ENCODE results near the gene CALHM1. TPM values are rescaled to one million over a fixed set of nuclear protein-coding genes. Genes with fewer than 3 reads are reported as not detected.
A peak's percentile ranks its signal among the peaks of the same experiment; 100 is the strongest.
"Not testable (repeated sequence)": the region's sequence is repeated elsewhere in the genome, so short reads cannot be mapped to it uniquely, and the experiment has no call there.

The CALHM1 gene, protein sequence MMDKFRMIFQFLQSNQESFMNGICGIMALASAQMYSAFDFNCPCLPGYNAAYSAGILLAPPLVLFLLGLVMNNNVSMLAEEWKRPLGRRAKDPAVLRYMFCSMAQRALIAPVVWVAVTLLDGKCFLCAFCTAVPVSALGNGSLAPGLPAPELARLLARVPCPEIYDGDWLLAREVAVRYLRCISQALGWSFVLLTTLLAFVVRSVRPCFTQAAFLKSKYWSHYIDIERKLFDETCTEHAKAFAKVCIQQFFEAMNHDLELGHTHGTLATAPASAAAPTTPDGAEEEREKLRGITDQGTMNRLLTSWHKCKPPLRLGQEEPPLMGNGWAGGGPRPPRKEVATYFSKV
- not detected for polyA plus RNA-seq (ENCODE audit: low read depth in 6 of 6)

- no peak for DNase-seq
- H3K27ac Mint-ChIP-seq, result no peak within 1 kb of the TSS
- no peak for ATAC-seq (ENCODE audit: low read depth in 2 of 2)
- peaks cover 0 to 6% (median 4%) of the 10 kb centered on the region in 3 donors for H3K27me3 Mint-ChIP-seq
- H3K4me1 Mint-ChIP-seq, result peaks cover 0 to 4% (median 0%) of the 10 kb centered on the region in 3 donors
- H3K9me3 Mint-ChIP-seq, result no peaks in the 10 kb centered on the region
- no peaks in the 10 kb centered on the region for H3K36me3 Mint-ChIP-seq
- no peak within 1 kb of the TSS for H3K4me3 Mint-ChIP-seq
Observed at GRCh38 chr10:103458720-103459119, at the start of gene CALHM1. TSS of gene CALHM1 (minus strand) at chr10:103458900. CDS start at chr10:103458751, 149 bp downstream.

- Mint-ChIP-seq H3K27me3 (peaks cover 15 to 49% (median 31%) of the 10 kb centered on the region in 3 donors), H3K36me3 (no peaks in the 10 kb centered on the region), H3K27ac (peak overlapping the region in 1 of 6 donors; percentile 49), H3K4me3 (no peak overlapping the region), H3K4me1 (no peaks in the 10 kb centered on the region), H3K9me3 (no peaks in the 10 kb centered on the region)
- DNase-seq (no peak), ATAC-seq (ENCODE audit: low read depth in 2 of 2) (no peak)
Observed at GRCh38 chr10:103507235-103508191, 48.8 kb upstream of the CALHM1 start.

- Mint-ChIP-seq H3K27me3 (peaks cover 20 to 46% (median 38%) of the 10 kb centered on the region in 3 donors), H3K36me3 (no peaks in the 10 kb centered on the region), H3K4me1 (no peaks in the 10 kb centered on the region), H3K27ac (no peak overlapping the region), H3K9me3 (no peaks in the 10 kb centered on the region), H3K4me3 (no peak overlapping the region)
- ATAC-seq (ENCODE audit: low read depth in 2 of 2) (no peak), DNase-seq (no peak)
Observed at GRCh38 chr10:103506061-103506460, 47.4 kb upstream of the CALHM1 start.

GRCh38 chr10:103504181-103504783 is 45.6 kb upstream of the CALHM1 start:
- Mint-ChIP-seq H3K4me3 (no peak overlapping the region), H3K9me3 (peaks cover 0 to 2% (median 0%) of the 10 kb centered on the region in 7 donors), H3K36me3 (no peaks in the 10 kb centered on the region), H3K27ac (no peak overlapping the region), H3K4me1 (no peaks in the 10 kb centered on the region), H3K27me3 (peaks cover 34 to 60% (median 56%) of the 10 kb centered on the region in 3 donors)
- DNase-seq (no peak), ATAC-seq (ENCODE audit: low read depth in 2 of 2) (no peak)

- not testable (repeated sequence) for H3K9me3 Mint-ChIP-seq; ATAC-seq (ENCODE audit: low read depth in 2 of 2); H3K27ac Mint-ChIP-seq; H3K4me1 Mint-ChIP-seq; H3K4me3 Mint-ChIP-seq; DNase-seq; H3K36me3 Mint-ChIP-seq
- H3K27me3 Mint-ChIP-seq, result peaks cover 38 to 61% (median 61%) of the 10 kb centered on the region in 3 donors
Observed at GRCh38 chr10:103503777-103504176, 45.1 kb upstream of the CALHM1 start.

DNA sequence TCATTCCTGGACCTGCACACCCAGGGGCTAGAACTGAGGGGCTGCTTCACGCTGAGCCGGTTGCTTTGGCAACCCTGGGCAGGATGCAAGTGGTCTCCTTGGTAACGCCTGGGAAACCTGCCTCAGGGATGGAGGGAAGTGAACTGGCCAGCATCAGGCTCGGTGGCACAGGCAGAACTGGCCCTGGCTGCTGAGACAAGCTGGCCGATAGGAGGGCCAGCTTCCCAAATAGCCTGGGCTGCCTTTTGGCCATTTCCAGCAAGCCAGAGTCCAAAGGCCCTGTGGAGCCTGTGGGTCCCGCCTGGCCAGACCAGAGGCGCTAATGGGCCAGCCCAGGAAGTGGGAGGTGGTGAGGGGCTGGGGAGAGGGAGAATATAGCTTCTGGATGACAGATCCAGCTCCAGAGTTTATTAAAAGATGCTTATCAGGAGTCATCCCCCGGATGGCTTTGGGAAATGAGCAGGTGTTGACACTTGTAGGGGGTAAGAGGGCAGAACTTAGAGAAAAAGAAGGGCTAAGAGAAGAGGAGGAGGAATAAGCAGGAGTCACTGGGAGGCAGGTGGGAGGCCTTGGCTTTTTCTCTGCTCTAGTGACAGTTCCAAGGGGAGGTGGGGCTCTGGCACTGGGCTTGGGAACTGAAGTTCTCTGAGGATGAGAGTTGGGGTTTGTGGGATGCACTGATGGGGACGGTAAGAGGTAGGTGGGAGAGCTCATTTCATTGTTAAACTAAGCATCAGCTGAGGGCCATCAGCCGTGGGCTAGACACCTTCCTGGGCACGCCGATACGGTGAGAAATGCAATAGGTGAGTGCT is 44.4 kb upstream of the CALHM1 start:
- peaks cover 42 to 66% (median 61%) of the 10 kb centered on the region in 3 donors for H3K27me3 Mint-ChIP-seq
- no peak for DNase-seq
- no peak overlapping the region for H3K4me3 Mint-ChIP-seq

DNA sequence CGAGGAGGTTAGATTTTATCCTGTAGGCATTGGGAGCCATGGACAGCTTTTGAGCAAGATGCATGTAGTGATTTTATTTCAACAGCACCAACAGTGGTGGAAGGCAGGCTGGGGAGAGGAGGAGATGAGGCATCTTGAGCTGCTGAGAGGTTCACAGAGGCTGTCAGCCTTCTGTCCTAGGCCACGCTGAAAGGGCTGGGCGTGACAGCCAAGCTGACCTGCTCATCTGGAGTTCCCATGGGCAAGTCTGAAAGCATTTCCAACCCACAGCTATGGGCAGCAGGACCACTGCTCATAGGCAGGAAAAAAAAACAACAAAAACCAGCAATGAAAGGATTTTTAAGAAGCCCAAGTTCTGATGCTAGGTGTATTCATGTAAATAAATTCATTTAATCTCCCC is 42.5 kb upstream of the CALHM1 start:
- Mint-ChIP-seq H3K27ac (no peak overlapping the region), H3K27me3 (peaks cover 46 to 70% (median 59%) of the 10 kb centered on the region in 3 donors)
- ATAC-seq (ENCODE audit: low read depth in 2 of 2), result no peak

More for the DNA sequence above, 44.4 kb upstream of the CALHM1 start:
- peak overlapping the region in 1 of 6 donors; percentile 56 for H3K27ac Mint-ChIP-seq
- no peak for ATAC-seq (ENCODE audit: low read depth in 2 of 2)
- no peaks in the 10 kb centered on the region for H3K36me3 Mint-ChIP-seq
- H3K4me1 Mint-ChIP-seq, result no peaks in the 10 kb centered on the region
- peaks cover 0 to 2% (median 0%) of the 10 kb centered on the region in 7 donors for H3K9me3 Mint-ChIP-seq

DNA sequence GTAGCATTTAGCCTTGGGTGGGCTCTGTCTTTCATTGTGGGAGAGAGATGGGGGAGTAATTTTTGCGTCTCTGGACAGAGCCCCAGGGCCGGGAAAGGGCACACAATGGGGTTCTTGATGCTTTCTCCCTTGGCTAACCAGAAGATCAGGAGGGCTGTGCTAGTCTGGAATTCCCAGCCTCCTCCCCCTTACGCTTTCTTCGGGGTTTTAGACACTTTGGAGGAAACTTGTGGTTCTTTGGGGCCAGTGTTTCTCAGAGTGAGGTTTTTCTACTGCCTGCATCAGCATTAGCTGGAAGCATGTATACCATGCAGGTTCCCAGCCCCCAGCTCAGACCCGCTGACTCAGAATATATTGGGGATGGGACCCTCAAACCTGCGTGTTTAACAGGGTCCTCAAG is 41.8 kb upstream of the CALHM1 start:
- H3K9me3 Mint-ChIP-seq, result peaks cover 0 to 2% (median 0%) of the 10 kb centered on the region in 7 donors
- H3K4me1 Mint-ChIP-seq, result no peaks in the 10 kb centered on the region
- ATAC-seq (ENCODE audit: low read depth in 2 of 2) (no peak), DNase-seq (no peak)
- H3K36me3 Mint-ChIP-seq, result no peaks in the 10 kb centered on the region
- no peak overlapping the region for H3K27ac Mint-ChIP-seq
- H3K27me3 Mint-ChIP-seq, result peaks cover 54 to 73% (median 60%) of the 10 kb centered on the region in 3 donors
- no peak overlapping the region for H3K4me3 Mint-ChIP-seq

More for the DNA sequence above, 42.5 kb upstream of the CALHM1 start:
- no peaks in the 10 kb centered on the region for H3K36me3 Mint-ChIP-seq
- DNase-seq, result no peak
- peaks cover 0 to 2% (median 0%) of the 10 kb centered on the region in 7 donors for H3K9me3 Mint-ChIP-seq
- no peak overlapping the region for H3K4me3 Mint-ChIP-seq
- no peaks in the 10 kb centered on the region for H3K4me1 Mint-ChIP-seq

DNA sequence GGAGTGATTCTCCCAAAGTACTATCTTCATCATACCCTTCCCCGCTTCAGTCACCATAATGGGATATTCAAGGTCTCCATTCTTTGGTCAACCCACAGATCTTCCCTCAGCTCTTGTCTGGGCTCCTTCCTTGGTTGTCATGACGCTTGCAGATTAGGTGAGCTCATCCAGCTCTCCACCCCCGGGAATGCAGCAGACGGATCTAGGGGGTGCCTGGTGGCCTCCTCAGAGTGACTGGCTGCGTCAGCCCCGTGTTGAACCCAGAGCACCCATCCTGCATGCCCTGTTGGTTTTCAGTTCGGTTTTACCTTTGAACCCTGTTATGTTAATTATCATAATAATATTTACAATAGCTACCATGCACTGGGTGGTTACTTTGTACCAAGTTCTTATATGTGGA is 41.2 kb upstream of the CALHM1 start:
- ATAC-seq (ENCODE audit: low read depth in 2 of 2) (no peak), DNase-seq (no peak)
- no peaks in the 10 kb centered on the region for H3K36me3 Mint-ChIP-seq
- H3K27me3 Mint-ChIP-seq, result peaks cover 58 to 79% (median 66%) of the 10 kb centered on the region in 3 donors
- peaks cover 0 to 2% (median 0%) of the 10 kb centered on the region in 7 donors for H3K9me3 Mint-ChIP-seq
- no peak overlapping the region for H3K4me3 Mint-ChIP-seq
- H3K27ac Mint-ChIP-seq, result no peak overlapping the region
- H3K4me1 Mint-ChIP-seq, result no peaks in the 10 kb centered on the region

DNA sequence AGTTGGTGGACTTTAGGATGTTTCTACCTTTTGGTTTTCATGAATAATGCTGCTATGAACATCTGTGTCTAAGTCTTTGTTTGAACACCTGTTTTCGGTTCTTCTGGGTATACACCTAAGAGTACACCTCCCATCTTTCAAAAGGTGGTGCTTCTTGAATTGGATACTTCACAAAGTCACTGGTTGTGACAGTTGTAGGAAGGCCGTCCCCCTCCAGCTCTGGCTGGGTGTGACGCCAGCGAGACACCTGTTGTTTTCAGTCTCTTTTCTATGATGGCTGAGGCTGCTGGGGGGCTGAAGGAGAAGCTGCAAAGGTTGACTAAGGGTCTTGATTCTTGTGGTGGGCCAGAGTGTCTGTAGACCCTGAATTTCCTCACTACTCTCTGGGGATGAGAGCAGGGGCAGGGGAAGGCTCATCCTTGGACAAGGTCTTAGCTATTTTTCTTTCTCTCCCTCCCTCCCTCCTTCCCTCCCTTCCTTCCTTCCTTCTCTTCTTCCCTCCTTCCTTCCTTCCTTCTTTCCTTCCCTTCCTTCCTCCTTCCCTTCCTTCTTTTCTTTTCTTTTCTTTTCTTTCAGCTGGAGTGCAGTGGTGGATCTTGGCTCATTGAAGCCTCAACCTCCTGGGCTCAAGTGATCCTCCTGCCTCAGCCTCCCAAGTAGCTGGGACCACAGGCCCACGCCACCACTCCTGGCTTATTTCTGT is 40.4 kb upstream of the CALHM1 start:
- Mint-ChIP-seq H3K4me3 (no peak overlapping the region), H3K36me3 (no peaks in the 10 kb centered on the region), H3K27ac (no peak overlapping the region), H3K9me3 (peaks cover 0 to 2% (median 0%) of the 10 kb centered on the region in 7 donors), H3K27me3 (peaks cover 54 to 81% (median 68%) of the 10 kb centered on the region in 3 donors), H3K4me1 (peaks cover 0 to 4% (median 4%) of the 10 kb centered on the region in 3 donors)
- ATAC-seq (ENCODE audit: low read depth in 2 of 2) (peak in 1 of 2 donors; percentile 21), DNase-seq (no peak)

DNA sequence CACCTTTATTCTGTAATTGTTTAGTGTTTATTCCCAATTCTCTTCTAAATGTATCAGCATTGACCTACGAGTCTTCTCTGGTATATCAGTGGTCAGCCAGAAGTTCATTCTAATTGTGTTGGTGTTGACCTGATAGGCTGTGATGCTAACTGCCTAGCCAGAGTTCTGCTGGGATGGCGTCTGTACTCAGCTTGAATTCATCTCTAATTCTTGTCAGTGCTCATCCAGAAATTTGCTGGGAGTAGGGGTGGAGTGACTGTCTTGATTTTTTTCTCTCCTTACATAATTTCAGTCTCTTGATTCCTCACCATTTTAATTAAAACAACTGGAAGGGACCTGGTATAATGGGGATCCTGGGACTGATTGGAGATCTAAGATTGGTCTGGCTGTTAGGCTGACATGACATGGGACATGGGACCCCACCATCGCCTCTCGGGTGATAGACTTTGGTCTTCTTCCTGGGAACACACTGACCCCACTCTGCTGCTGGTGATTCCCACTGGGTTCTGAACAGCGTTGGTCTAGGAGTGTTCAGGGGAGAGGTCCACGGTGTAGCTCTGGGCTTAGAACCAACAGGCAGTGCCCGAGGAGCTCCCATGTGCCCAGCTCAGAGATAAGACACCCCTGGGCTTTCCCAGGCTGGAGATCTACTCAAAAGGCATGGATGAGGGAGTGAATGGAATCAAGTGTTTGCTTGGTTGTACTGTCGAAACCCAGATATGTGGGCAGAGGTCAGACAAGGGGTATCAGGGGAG is 38.6 kb upstream of the CALHM1 start:
- Mint-ChIP-seq H3K27ac (no peak overlapping the region), H3K27me3 (peaks cover 55 to 78% (median 67%) of the 10 kb centered on the region in 3 donors), H3K4me1 (peaks cover 9 to 15% (median 9%) of the 10 kb centered on the region in 3 donors), H3K4me3 (no peak overlapping the region), H3K36me3 (no peaks in the 10 kb centered on the region), H3K9me3 (peaks cover 0 to 2% (median 0%) of the 10 kb centered on the region in 7 donors)
- no peak for DNase-seq
- ATAC-seq (ENCODE audit: low read depth in 2 of 2), result no peak

All from naive B cell (primary cell).